Urothelium cell line (cell line): ENCODE measurements around the gene RUNX2.

ENCODE experiments used
- DNase-seq: peaks from one replicate; pipeline ENCODE4 v3.0.0; 2011; ENCODE audit warnings: low spot score, mixed read lengths
- FAIRE-seq: peaks from 2 replicates; lab custom pipeline; 2011; peaks lifted over from hg19 to GRCh38; lab: Jason Lieb, UNC

RUNX2 gene

DNA sequence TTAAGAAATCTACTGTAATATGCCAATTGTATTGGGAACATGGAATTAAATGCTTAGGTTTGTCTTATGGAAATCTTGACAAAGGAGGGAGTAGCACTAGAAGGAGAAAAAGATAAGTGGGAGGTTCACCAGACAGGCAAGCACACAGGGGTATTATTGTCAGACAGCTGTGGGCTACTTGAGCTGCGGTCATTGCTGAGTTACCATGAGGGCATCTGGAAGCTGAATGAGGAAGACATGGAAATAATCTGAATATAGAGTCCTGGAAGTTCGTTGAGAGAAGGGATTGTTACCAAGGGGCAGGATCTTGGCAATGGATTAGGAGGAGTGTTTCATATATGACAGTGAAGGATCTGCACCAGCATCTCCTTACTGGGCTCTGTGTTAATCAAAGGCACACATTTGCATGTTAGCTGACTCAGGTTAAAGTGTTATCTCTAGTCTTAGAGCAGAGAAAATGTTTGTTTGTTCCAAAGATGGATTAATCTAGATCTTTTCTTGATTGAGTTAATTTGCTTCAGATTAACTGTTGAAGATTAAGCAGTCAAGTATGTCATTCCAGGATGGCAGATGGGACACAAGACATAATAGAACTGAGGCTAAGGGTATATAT lies 102.6 kb downstream of the RUNX2 start:
- FAIRE-seq (no peak), DNase-seq (no peak)

DNA sequence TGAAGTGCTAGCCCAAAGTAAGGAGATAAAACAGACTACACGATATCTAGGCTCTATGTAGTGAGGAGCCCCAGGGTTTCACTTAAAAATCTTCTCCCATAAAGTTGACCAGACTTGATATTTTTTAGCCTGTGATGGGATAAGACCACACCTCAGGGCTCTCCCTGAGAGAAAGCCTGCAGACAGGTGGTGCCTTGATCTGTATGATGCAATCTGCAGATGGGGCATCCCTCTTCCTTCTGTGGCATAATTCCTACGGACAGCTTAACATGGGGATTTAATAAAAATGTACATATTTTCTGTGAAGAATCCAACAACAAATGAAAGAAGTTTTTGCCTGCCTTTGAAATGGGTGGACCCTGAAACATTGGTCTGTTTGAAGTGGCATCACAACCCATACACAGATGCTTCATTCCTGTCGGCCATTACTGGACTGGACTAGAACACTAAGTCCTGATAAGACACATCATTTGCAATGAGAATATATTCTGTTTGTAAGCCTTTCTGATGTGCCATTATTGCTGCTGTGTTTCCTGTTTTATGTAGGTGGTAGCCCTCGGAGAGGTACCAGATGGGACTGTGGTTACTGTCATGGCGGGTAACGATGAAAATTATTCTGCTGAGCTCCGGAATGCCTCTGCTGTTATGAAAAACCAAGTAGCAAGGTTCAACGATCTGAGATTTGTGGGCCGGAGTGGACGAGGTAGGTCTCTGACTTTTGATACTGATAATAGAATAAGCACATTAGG lies 103.4 kb downstream of the RUNX2 start:
- FAIRE-seq (no peak), DNase-seq (no peak)

DNA sequence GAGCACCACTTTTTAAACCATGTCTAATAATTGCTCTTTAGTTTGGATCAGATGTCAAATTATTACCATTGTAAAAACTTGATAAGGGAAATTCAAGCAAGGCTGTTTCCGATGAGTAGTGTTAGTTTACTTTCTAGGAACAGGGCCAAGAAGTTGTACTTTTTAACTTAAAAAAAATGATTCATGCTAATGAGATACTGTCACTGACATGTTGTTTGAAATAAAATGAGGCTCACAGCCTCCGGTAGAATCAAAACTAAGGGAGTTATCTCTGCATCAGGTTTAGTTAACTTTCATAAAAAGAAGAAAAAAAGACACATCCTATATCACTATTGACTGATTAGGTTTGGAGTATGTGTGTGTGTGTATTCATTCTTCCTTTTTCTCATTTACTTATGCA lies 104.8 kb downstream of the RUNX2 start:
- DNase-seq (no peak), FAIRE-seq (no peak)

DNA sequence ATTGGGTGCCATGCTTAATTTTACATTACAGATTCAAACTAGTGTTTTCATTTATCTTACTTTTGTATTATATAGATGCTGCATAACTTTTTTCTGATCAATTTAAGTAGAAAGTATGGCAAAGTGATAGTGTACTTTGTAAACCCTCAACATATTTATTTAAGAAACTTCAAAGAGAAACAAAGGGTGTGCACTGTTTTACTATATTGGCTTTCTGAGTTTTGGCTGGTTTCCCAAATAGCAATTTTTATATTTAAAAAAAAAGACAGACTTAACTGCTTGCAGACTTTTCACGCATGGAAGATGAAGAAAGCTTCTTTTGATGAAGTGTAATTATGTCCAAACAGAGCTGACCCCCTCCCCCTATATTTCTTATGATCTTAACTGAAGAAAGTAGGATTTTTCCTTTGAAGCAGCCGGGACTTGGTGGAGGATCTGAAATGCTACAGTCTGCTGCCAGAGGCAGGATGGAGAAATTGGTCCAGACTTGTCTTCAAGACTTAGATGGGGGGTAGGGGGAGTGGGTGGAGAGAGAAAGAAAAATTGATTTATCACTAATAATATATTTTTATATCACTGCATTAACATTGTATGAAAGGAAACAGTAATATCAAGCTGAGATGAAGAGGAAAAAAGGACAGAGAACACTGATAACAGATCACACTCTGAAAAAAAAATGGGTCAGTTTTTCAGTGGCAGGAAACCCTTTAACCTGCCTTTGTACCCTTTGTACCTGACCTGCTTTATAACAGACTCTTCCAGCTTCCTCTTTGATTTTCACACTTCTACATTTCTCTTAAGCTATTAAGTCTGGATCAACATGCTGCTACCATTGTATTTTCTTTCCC lies 105.6 kb downstream of the RUNX2 start:
- FAIRE-seq (no peak), DNase-seq (no peak)

DNA sequence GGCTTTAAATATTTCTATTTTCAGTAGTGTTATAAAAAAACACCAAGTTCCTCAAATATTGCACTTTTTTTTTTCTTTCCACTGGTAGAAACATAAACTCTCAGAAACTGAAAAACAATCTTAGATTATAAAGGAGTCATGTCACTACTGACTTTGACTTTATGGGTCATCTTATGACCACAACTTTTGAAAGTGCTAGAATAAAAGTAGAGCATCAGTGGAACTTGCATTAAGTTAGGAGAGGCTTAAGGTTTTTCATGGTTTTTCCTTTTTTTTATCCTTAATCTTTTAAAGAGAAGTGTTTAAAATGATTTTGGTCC lies 106.2 kb downstream of the RUNX2 start:
- FAIRE-seq (no peak), DNase-seq (no peak)

DNA sequence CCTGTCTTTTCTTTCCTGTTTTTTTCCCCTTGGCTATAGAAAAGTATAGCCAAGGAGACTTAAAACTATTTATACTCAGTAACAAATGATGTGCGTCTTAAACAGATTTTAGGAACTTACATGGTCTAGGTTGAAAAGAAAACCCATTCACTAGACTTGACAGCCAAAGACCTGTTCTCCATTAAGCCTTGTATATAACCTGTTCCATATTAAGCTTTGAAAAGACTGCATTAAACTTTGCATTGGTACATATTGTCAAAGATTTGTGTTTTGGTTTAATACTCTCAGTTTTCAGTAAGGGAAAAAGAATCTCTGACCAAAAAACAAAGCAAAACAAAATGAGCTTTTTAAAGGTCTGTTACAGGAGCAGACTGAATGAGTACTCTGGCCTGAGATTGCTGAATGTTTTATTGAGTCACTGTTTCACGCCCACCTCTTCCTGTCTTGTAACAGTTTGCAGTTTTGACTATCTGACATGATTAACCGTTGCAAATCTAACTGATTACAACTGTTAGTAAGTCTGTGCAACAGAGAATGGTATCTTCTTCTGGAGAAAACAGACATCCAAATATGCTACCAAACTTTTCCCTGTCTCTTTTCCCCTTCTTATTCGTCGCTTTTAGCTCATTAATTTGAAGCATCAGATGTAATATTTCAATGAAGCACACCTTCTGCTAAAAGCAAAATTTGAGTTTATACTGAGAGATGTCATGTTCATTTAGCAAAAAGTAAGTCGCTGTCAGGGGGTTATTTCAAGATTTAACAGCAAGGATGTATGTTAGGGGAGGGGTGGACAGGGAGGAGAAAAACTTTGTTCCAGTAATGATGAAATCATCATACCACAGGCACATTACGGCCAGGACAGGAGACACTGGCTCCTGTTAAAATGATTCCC lies 108.7 kb downstream of the RUNX2 start:
- FAIRE-seq (peak; percentile 9), DNase-seq (no peak)

- DNase-seq (no peak), FAIRE-seq (no peak)
Observed at GRCh38 chr6:45437439-45437815, 109.3 kb downstream of the RUNX2 start.

GRCh38 chr6:45438151-45438550 lies 110.0 kb downstream of the RUNX2 start:
- DNase-seq (no peak), FAIRE-seq (no peak)

GRCh38 chr6:45438849-45439406 lies 110.8 kb downstream of the RUNX2 start:
- DNase-seq (peak; percentile 69), FAIRE-seq (peak; percentile 56)

DNA sequence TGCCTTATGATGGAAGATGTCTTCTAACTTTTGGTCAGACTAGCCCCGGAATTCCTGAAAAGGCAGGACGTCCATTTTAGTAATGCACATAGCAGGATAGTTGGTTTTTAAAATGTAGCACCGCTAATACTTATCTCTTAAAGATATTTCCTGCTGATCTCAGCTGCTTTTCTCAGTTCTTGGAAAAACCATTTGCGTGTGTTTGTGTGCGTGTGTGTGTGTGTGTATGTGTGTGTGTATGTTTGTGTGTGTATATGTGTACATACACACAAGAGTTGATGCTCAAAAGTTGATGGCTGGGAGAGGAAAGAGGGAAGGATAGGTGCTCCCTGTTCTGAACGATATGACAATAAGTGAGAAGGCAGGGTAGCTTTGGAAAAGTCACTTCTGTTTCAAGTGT lies 111.3 kb downstream of the RUNX2 start:
- FAIRE-seq (no peak), DNase-seq (no peak)

DNA sequence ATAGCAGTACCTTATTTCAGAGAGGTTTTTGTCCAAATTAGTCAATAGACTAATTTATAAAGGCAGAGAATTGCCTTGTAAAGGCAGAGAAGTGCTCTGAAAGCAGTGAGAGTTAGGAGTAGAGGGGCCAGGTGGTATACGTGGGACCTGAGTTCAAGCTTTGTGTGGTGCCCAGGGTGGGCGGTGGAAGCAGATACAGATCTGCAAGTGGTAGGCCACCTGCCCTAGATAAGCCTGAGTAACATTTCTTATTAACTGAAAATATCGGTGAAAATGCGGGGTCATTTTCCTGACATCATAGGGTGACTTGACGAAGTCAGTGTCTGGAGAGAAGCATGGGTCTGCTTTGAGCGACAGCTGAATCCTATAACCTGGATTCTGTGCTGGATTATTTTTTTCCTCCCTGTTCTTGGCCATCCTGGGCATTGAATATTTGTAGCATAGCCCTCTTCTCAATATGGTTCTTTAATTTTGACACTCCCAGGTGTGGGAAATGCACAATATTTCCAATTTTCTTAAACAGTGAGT lies 111.8 kb downstream of the RUNX2 start:
- FAIRE-seq = no peak
- DNase-seq = no peak

DNA sequence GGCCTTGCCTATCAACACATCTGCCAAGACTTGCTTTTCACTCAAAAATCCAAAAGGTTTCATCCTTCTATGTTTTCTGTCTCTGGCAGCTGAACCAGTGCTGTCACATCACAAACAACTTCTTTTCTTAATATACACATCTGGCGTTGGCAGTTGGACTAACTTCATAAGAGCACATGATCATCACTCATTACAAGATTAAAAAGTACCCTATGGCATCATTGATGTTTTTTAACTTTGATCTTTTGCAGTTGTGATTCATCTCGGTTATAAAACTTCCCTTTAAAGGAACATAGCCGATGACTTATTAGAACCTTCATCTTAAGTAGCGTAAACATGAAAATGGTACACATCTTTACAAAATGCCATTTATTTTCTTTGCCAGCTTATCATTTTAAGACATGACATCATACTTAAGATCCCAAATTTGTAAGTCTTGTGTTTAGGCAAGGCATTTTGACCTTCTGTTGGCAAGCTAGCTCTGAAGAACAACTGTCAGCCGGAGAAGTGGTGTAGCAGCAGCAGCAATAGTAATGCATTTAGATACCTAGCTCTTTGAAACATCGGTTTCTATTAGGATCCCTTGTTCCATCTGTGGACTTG lies 113.8 kb downstream of the RUNX2 start:
- no peak for DNase-seq
- no peak for FAIRE-seq

- FAIRE-seq = no peak
- DNase-seq = no peak
Observed at GRCh38 chr6:45442716-45443115, 114.6 kb downstream of the RUNX2 start.

GRCh38 chr6:45445364-45445748 lies 117.2 kb downstream of the RUNX2 start:
- DNase-seq (no peak), FAIRE-seq (no peak)

- FAIRE-seq (no peak), DNase-seq (peak; percentile 88)
Observed at GRCh38 chr6:45445749-45446549, 117.8 kb downstream of the RUNX2 start.

- DNase-seq = no peak
- FAIRE-seq = no peak
Observed at GRCh38 chr6:45447005-45447404, 118.9 kb downstream of the RUNX2 start.

- FAIRE-seq = no peak
- DNase-seq = no peak
Observed at GRCh38 chr6:45447716-45448115, 119.6 kb downstream of the RUNX2 start.

- DNase-seq (no peak), FAIRE-seq (no peak)
Observed at GRCh38 chr6:45448417-45449389, 120.6 kb downstream of the RUNX2 start.
